Measurements from ENCODE around the gene TTBK2.

TTBK2 gene

DNA sequence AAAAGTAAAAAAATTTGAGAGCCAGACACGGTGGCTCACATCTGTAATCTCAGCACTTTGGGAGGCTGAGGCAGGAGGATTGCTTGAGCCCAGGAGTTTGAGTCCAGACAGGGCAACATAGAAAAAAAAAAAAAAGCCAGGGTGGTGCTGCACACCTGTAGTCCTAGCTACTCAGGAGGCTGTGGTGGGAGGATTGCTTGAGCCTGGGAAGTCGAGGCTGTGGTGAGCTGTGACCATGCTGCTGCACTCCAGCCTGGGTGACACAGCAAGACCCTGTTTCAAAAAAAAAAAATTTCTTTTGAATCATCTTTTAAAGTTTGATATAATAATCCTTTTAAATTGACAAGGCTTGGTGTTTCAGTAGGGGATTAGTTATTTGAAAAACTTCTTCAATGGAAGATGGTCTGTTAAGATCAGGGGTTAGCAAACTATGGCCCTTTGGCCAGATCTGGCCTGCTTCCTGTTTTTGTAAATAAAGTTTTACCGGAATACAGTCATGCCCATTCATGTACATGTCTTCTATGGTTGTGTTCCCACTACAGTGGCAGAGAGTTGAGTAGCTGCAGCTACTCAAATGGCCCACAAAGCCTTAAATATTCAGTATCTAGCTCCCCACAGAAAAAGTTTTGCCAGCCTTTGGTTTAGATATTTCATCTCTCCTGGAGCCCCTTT, 212.6 kb downstream of the TTBK2 start:
- no peak for DNase-seq (ENCODE audit: low read depth)
- TF ChIP-seq, protein P1, sequence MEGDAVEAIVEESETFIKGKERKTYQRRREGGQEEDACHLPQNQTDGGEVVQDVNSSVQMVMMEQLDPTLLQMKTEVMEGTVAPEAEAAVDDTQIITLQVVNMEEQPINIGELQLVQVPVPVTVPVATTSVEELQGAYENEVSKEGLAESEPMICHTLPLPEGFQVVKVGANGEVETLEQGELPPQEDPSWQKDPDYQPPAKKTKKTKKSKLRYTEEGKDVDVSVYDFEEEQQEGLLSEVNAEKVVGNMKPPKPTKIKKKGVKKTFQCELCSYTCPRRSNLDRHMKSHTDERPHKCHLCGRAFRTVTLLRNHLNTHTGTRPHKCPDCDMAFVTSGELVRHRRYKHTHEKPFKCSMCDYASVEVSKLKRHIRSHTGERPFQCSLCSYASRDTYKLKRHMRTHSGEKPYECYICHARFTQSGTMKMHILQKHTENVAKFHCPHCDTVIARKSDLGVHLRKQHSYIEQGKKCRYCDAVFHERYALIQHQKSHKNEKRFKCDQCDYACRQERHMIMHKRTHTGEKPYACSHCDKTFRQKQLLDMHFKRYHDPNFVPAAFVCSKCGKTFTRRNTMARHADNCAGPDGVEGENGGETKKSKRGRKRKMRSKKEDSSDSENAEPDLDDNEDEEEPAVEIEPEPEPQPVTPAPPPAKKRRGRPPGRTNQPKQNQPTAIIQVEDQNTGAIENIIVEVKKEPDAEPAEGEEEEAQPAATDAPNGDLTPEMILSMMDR (conservative IDR thresholded peaks at IDR 0.05; ENCODE audit: low read length): no peak
- no peak overlapping the region for H3K4me3 ChIP-seq (ENCODE audit: low read length)

DNA sequence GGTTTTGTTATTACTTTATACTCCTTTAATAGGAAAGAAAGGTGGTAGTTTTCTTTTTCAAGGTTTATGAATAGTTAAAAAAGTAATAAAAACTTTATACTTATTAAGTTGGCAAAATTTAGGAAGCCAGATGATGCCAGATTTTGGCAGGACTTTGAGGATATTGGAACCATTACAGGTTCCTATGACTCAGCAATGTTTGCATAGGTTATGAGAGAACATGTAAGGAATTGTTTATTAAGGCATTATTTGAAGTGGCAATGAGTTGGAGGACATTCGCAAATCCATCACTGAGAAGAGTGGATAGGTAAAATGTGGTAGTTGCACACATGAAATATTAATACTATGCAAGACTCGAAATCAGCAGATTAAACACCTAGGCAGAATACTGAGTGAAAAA, 213.5 kb downstream of the TTBK2 start:
- no peak overlapping the region for H3K4me3 ChIP-seq (ENCODE audit: low read length)
- TF ChIP-seq, protein P1 (conservative IDR thresholded peaks at IDR 0.05; ENCODE audit: low read length): no peak
- peak; percentile 34 for DNase-seq (ENCODE audit: low read depth)

DNA sequence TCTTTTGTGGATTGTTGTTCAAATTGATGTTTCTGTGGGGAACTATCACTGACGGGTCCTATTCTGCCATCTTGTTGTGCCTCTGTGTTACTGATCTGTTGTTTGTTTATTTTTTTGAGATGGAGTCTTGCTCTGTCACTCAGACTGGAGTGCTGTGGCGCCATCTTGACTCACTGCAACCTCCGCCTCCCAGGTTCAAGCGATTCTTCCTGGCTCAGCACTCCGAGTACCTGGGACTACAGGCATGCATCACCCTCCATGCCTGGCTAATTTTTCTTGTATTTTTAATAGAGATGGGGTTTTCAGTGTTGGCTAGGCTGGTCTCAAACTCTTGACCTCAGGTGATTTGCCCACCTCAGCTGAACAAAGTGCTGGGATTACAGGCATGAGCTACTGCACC, 215.2 kb downstream of the TTBK2 start:
- DNase-seq (ENCODE audit: low read depth): no peak
- no peak overlapping the region for H3K4me3 ChIP-seq (ENCODE audit: low read length)
- TF ChIP-seq, protein P1 (conservative IDR thresholded peaks at IDR 0.05; ENCODE audit: low read length): no peak

DNA sequence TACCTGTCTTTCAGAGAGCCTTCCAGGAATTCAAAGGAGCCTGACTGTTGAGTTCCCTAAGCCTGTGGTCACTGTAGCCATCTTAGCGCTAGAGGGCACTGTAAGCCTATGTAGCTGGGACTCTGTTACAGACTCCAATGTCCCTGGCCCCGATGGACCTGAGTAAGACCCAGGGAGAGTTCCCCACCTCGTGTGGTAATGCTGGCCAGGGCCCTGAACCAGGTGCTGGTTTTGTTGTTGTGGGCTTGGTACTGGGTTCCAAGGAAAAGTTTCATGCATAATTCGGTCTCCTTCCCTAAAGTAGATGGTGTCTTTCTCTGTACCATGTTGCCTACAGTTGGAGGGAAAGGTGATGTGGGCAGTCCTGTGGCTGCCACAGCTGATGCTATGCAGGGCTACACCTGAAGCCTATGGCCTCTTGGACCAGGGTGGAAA, 216.1 kb downstream of the TTBK2 start:
- no peak overlapping the region for H3K4me3 ChIP-seq (ENCODE audit: low read length)
- peak; percentile 65 for DNase-seq (ENCODE audit: low read depth)
- TF ChIP-seq, protein P1 (conservative IDR thresholded peaks at IDR 0.05; ENCODE audit: low read length): peak; percentile 97

DNA sequence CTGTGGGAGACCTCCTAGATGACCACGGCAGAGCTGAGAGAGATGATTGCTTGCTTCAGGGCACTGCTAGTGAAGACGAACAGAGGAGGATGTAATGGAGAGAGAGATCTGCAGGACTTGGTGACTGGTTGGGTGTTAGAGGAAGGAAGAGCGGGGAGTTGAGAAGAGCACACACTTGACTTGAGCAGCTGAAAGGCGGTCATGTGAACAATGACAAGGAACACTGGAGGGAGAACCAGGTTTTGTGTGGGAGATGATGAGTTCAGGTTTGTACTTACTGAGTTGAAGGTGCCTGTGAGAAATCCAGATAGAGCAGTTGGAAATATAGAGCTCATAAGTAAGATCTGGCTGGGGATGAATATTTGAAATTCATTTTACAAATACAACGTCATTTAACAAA, 224.0 kb downstream of the TTBK2 start:
- no peak for DNase-seq (ENCODE audit: low read depth)
- TF ChIP-seq, protein P1 (conservative IDR thresholded peaks at IDR 0.05; ENCODE audit: low read length): no peak
- no peak overlapping the region for H3K4me3 ChIP-seq (ENCODE audit: low read length)

DNA sequence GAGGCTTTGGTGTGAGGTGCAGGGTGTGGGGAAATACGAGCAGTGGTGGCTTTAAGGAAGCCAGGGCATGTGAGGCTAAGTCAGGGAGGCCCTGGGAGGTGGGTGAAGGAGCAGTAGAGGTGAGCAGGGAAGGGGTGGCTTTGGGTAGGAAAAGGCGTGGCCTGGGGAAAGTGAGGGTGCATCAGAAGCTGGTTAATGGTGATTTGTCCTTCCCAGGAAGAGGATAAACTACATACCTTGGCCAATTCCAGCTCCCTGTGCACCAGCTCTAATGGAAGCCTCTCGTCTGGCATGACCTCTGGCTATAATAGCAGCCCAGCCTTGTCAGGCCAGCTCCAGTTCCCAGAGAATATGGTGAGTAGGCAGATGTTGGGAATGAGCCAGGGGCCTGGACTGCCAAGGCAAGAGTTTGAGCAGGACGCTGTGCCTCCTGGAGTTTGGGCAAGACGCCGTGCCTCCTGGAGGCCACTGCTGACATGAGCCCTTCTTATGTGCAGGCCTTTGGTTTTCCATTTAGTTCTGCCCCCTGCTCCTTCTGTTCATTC, 225.0 kb downstream of the TTBK2 start:
- no peak overlapping the region for H3K4me3 ChIP-seq (ENCODE audit: low read length)
- DNase-seq (ENCODE audit: low read depth): no peak
- TF ChIP-seq, protein P1 (conservative IDR thresholded peaks at IDR 0.05; ENCODE audit: low read length): no peak

DNA sequence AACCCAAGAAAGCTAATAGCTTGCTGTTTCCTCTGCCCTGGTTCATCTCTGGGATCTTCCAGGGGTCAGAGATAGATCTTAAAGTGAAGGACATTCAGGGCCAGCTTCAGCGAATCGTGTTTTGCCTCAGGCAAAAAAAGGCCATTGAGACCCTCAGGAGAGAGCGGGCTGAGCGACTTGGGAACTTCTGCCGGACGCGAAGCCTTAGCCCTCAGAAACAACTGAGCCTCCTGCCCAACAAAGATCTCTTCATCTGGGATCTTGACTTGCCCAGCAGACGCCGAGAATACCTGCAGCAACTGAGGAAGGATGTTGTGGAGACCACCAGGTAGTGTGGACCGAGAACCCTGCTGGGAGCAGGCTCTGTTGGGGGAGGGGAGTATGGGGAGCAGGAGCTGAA, 226.2 kb downstream of the TTBK2 start:
- no peak overlapping the region for H3K4me3 ChIP-seq (ENCODE audit: low read length)
- DNase-seq (ENCODE audit: low read depth): no peak
- TF ChIP-seq, protein P1 (conservative IDR thresholded peaks at IDR 0.05; ENCODE audit: low read length): no peak

Measured in AG10803 (cell line).